CD4-positive, CD25-positive, alpha-beta regulatory T cell (primary cell): ENCODE results near the gene ANTXRL. TPM values are rescaled to one million over a fixed set of nuclear protein-coding genes. Genes with fewer than 3 reads are reported as not detected.
"Not testable (repeated sequence)": the region's sequence is repeated elsewhere in the genome, so short reads cannot be mapped to it uniquely, and the experiment has no call there.

Experiments
- ATAC-seq, 2 donors: fragments of 150-1000 bp; cut with Tn5 transposase; one replicate each; pipeline ENCODE4 v1.10.0; 2021; ENCODE audit warnings: low read depth in 2 of 2, moderate number of reproducible peaks in 2 of 2, moderate library complexity in 1 of 2
- DNase-seq, 3 donors: peaks; one replicate each; pipeline versions ENCODE4 v3.0.0 to v3.0.0-alpha.2; 2012 to 2022; ENCODE audit warnings: mixed read lengths in 1 of 3
- H3K27ac ChIP-seq: one replicate; pipeline ENCODE4 v1.7.0; 2013; ENCODE audit warnings: mild to moderate bottlenecking, low read length; ENCODE audit not compliant: insufficient read depth, poor library complexity, severe bottlenecking
- H3K27me3 ChIP-seq: one replicate; pipeline ENCODE4 v1.7.0; 2013; ENCODE audit warnings: low read length; ENCODE audit not compliant: control insufficient read depth, insufficient read depth
- H3K36me3 ChIP-seq: one replicate; pipeline ENCODE4 v1.7.0; 2013; ENCODE audit warnings: mild to moderate bottlenecking, low read length, moderate library complexity; ENCODE audit not compliant: control insufficient read depth, insufficient read depth
- H3K4me1 ChIP-seq: 2 replicates; pipeline ENCODE4 v1.7.0; 2013; ENCODE audit warnings: mild to moderate bottlenecking, low read length; ENCODE audit not compliant: insufficient read depth, control insufficient read depth, poor library complexity, severe bottlenecking
- H3K4me3 ChIP-seq: one replicate; pipeline ENCODE4 v1.7.0; 2013; ENCODE audit warnings: low read depth, mild to moderate bottlenecking, low read length, moderate library complexity
- H3K9me3 ChIP-seq, 2 experiments: 1 replicate in 1 of 2; 2 replicates in 1 of 2; pipeline ENCODE4 v1.7.0; 2013; ENCODE audit warnings: low read length in 2 of 2, mild to moderate bottlenecking in 1 of 2, moderate library complexity in 1 of 2; ENCODE audit not compliant: control insufficient read depth in 2 of 2
- H3K27ac Mint-ChIP-seq, 3 donors: one replicate each; pipeline ENCODE4 v1.8.0; 2020 to 2022; ENCODE audit warnings: mild to moderate bottlenecking in 3 of 3, mixed read lengths in 3 of 3, moderate library complexity in 2 of 3
- H3K27me3 Mint-ChIP-seq: one replicate; pipeline ENCODE4 v1.8.0; 2022; ENCODE audit warnings: mild to moderate bottlenecking, mixed read lengths
- H3K36me3 Mint-ChIP-seq: one replicate; pipeline ENCODE4 v1.8.0; 2020; ENCODE audit warnings: mixed read lengths
- H3K4me1 Mint-ChIP-seq, 4 donors: one replicate each; pipeline ENCODE4 v1.8.0; 2020 to 2022; ENCODE audit warnings: mixed read lengths in 4 of 4, mild to moderate bottlenecking in 1 of 4
- H3K4me3 Mint-ChIP-seq, 4 donors: one replicate each; pipeline ENCODE4 v1.8.0; 2020 to 2022; ENCODE audit warnings: mild to moderate bottlenecking in 4 of 4, mixed read lengths in 4 of 4, moderate library complexity in 3 of 4
- H3K9me3 Mint-ChIP-seq, 7 donors: one replicate each; pipeline ENCODE4 v1.8.0; 2020 to 2022; ENCODE audit warnings: mixed read lengths in 7 of 7, mild to moderate bottlenecking in 3 of 7, moderate library complexity in 2 of 7
- polyA plus RNA-seq, 4 donors: library from polyadenylated mRNA; unstranded; fragments of 300-500 nt; fragmentation: Illumina TruSeq; gene quantifications; one replicate each; pipeline ENCODE4 v1.2.3, GENCODE V29; 2021
- total RNA-seq: library from RNA; stranded (reverse); gene quantifications from one replicate; pipeline ENCODE4 v1.2.3, GENCODE V29; 2022

Gene ANTXRL
- total and polyA plus RNA-seq, 5 donors from 2014 or later: 0.72 TPM; not detected in 4

GRCh38 chr10:46271795-46272499, 14.8 kb upstream of the ANTXRL start:
- H3K36me3 ChIP-seq, H3K9me3 ChIP-seq, H3K4me3 ChIP-seq, H3K36me3 Mint-ChIP-seq, H3K27me3 Mint-ChIP-seq, H3K9me3 Mint-ChIP-seq, H3K27me3 ChIP-seq: not testable (repeated sequence)
- ATAC-seq (peak; percentile 43 to 44), DNase-seq (peak in 2 of 3 donors; percentile 25 to 68)
- Mint-ChIP-seq H3K4me1 (peaks cover 6 to 51% (median 32%) of the 10 kb centered on the region in 4 donors), H3K27ac (peak overlapping the region; percentile 96 to 99 (median 99)), H3K4me3 (peak overlapping the region in 3 of 4 donors; percentile 73 to 84 (median 80))
- peak overlapping the region; percentile 60 for H3K27ac ChIP-seq
- peaks cover 48% of the 10 kb centered on the region for H3K4me1 ChIP-seq

GRCh38 chr10:46272863-46273415, 13.9 kb upstream of the ANTXRL start:
- peak overlapping the region; percentile 96 to 99 (median 99) for H3K27ac Mint-ChIP-seq
- H3K4me1 ChIP-seq: peaks cover 39% of the 10 kb centered on the region
- H3K9me3 ChIP-seq: no peaks in the 10 kb centered on the region
- H3K36me3 Mint-ChIP-seq: no peaks in the 10 kb centered on the region
- no peaks in the 10 kb centered on the region for H3K27me3 ChIP-seq
- H3K27ac ChIP-seq: peak overlapping the region; percentile 67
- H3K36me3 ChIP-seq: no peaks in the 10 kb centered on the region
- no peak overlapping the region for H3K4me3 ChIP-seq
- peaks cover 5% of the 10 kb centered on the region for H3K27me3 Mint-ChIP-seq
- peak overlapping the region in 3 of 4 donors; percentile 73 to 84 (median 76) for H3K4me3 Mint-ChIP-seq
- peaks cover 6 to 51% (median 32%) of the 10 kb centered on the region in 4 donors for H3K4me1 Mint-ChIP-seq
- ATAC-seq (no peak), DNase-seq (no peak)
- no peaks in the 10 kb centered on the region for H3K9me3 Mint-ChIP-seq

- peak overlapping the region in 1 of 4 donors; percentile 46 for H3K4me3 Mint-ChIP-seq
- peak overlapping the region; percentile 67 for H3K27ac ChIP-seq
- H3K9me3 ChIP-seq: no peaks in the 10 kb centered on the region
- H3K27me3 Mint-ChIP-seq: peaks cover 7% of the 10 kb centered on the region
- H3K4me1 ChIP-seq: peaks cover 39% of the 10 kb centered on the region
- no peak overlapping the region for H3K4me3 ChIP-seq
- H3K27ac Mint-ChIP-seq: peak overlapping the region; percentile 96 to 99 (median 99)
- ATAC-seq: no peak
- no peaks in the 10 kb centered on the region for H3K9me3 Mint-ChIP-seq
- peaks cover 6 to 51% (median 32%) of the 10 kb centered on the region in 4 donors for H3K4me1 Mint-ChIP-seq
- H3K36me3 ChIP-seq: no peaks in the 10 kb centered on the region
- H3K27me3 ChIP-seq: no peaks in the 10 kb centered on the region
- peak in 1 of 3 donors; percentile 15 for DNase-seq
- H3K36me3 Mint-ChIP-seq: no peaks in the 10 kb centered on the region
These were observed 13.0 kb upstream of the ANTXRL start for GRCh38 chr10:46273506-46274477.

- H3K9me3 ChIP-seq: no peaks in the 10 kb centered on the region
- no peak overlapping the region for H3K27ac ChIP-seq
- H3K4me1 ChIP-seq: peaks cover 15% of the 10 kb centered on the region
- ATAC-seq: no peak
- H3K36me3 ChIP-seq: no peaks in the 10 kb centered on the region
- Mint-ChIP-seq H3K9me3 (no peaks in the 10 kb centered on the region), H3K4me3 (peak overlapping the region in 1 of 4 donors; percentile 27), H3K27me3 (peaks cover 16% of the 10 kb centered on the region), H3K36me3 (no peaks in the 10 kb centered on the region), H3K27ac (peak overlapping the region in 1 of 3 donors; percentile 33), H3K4me1 (peaks cover 0 to 26% (median 7%) of the 10 kb centered on the region in 4 donors)
- no peaks in the 10 kb centered on the region for H3K27me3 ChIP-seq
- H3K4me3 ChIP-seq: no peak overlapping the region
- no peak for DNase-seq
These were observed 9.0 kb upstream of the ANTXRL start for GRCh38 chr10:46277840-46278239.

DNA sequence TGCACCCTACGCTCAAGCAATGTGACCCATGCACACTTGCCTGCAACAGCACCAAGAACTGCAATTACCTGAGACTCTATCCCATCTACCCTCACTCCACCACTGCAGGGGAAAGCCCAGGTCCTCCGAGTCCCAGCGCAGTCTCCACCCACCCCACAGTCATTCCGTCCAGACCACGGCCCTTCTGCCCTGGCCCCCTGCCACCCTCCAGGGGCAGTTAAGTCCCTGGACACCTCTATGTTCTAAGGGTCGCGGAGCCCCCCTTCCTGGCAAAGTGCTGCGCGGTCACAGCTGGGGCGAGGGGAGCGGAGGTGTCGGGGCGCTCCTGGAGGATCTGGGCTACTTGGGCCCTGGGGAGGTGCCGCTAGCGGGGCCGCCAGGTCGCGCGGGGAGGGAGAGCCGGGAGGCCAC, 4.4 kb upstream of the ANTXRL start:
- H3K36me3 Mint-ChIP-seq, H3K36me3 ChIP-seq, H3K27ac ChIP-seq, H3K4me3 ChIP-seq, H3K9me3 ChIP-seq, DNase-seq, H3K27me3 ChIP-seq, H3K9me3 Mint-ChIP-seq: not testable (repeated sequence)
- H3K27me3 Mint-ChIP-seq: peaks cover 16% of the 10 kb centered on the region
- peaks cover 27% of the 10 kb centered on the region for H3K4me1 ChIP-seq
- H3K4me3 Mint-ChIP-seq: peak overlapping the region; percentile 78 to 87 (median 82)
- peak in 1 of 2 donors; percentile 2 for ATAC-seq
- peak overlapping the region in 1 of 3 donors; percentile 69 for H3K27ac Mint-ChIP-seq
- peaks cover 13 to 22% (median 14%) of the 10 kb centered on the region in 4 donors for H3K4me1 Mint-ChIP-seq

DNA sequence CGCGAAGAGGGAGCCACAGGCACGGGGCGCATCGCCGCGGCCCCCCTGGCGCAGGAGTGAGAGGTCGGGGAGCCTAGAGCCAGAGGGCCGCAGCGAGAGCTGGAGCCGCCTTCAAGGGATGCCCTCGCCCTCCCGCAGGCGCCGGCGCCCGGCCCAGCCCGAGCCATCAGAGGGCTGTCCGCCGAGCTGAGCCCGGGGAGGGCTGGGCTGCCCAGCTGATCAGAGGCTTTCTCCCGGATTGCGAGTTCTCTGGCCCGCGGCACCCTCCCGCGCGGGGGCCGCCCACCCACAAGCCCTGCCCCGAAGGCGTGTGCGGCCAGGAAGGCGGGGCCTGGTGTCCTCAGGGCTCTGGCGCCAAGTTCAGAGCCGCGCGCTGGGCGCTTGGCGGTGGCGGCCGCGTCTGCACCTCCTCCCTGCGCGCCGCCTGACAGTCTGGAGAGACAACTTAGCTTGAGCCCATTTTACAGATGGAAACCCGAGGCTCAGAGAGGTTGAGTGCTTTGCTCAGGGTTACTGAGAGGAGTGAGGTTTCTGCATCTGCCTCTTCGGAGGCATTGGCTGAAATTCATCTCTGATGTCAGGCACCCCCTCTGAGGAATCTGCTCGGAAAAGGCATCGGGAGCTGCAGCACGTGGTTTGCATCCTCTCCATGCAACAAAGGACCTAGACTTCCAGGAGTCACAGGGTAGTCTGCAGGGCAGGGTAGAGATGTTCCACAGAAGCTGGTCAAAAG, 3.8 kb upstream of the ANTXRL start:
- peak; percentile 16 to 68 (median 65) for DNase-seq
- Histone ChIP-seq H3K9me3 (no peaks in the 10 kb centered on the region), H3K4me3 (no peak overlapping the region), H3K36me3 (no peaks in the 10 kb centered on the region), H3K27ac (no peak overlapping the region), H3K4me1 (peaks cover 27% of the 10 kb centered on the region), H3K27me3 (no peaks in the 10 kb centered on the region)
- no peaks in the 10 kb centered on the region for H3K36me3 Mint-ChIP-seq
- peak; percentile 72 to 79 for ATAC-seq
- H3K4me1 Mint-ChIP-seq: peaks cover 13 to 22% (median 14%) of the 10 kb centered on the region in 4 donors
- H3K27ac Mint-ChIP-seq: peak overlapping the region in 1 of 3 donors; percentile 13
- peaks cover 16% of the 10 kb centered on the region for H3K27me3 Mint-ChIP-seq
- peak overlapping the region; percentile 78 to 98 (median 86) for H3K4me3 Mint-ChIP-seq
- H3K9me3 Mint-ChIP-seq: no peaks in the 10 kb centered on the region
